GM19193 (cell line): Measurements from ENCODE around the gene EYA2.

ENCODE experiments used
- POLR2A ChIP-seq: IDR thresholded peaks from 4 replicates; pipeline ENCODE4 v1.6.1; 2011; ENCODE audit not compliant: insufficient read depth, insufficient read length; ENCODE audit errors: extremely low read depth

The EYA2 gene

DNA sequence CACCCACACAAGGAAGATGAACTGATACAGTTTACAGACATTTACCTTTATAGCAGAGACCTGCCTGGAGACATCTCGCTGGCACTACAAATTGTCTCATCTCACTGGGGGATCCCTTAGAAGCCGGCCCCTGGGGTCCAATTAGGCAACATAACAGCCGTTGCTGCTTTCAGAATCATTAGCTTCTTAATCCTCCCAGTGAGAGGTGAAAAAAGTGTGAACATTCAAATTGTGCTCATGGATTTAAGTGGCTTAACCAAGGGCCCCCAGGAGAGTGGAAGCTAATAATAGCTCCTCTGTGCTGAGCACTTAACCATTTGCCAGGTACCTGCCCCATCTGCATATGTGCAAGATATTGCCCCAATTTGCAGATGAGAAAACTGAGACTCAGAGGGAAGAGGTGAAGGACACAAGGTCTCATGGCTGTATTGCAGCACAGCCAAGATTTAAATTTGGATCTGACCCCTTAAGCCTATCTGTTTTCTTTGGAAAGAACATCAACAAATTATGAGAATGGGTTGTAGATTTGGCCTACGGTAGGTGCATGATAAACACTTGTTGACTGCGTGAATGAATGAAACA lies 101.0 kb downstream of the EYA2 start:
- no peak for TF ChIP-seq POLR2A

DNA sequence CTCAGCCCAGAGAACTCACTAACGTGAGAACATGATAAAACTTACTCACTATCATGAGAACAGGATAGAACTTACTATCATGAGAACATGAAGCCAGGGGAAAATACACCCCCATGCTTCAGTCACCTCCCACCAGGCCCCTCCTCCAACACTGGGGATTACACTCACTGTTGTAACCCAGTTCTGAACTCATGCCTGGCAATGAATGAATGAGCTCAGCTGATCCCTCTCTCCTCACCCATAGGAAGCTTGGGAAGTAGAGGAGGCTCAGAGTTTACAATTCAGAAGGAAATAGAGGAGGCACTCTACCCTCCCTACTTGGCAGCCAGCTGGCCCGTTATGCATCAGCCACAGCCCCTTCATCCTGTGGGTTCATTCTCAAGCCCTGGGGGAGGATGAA lies 102.5 kb downstream of the EYA2 start:
- no peak for TF ChIP-seq POLR2A

DNA sequence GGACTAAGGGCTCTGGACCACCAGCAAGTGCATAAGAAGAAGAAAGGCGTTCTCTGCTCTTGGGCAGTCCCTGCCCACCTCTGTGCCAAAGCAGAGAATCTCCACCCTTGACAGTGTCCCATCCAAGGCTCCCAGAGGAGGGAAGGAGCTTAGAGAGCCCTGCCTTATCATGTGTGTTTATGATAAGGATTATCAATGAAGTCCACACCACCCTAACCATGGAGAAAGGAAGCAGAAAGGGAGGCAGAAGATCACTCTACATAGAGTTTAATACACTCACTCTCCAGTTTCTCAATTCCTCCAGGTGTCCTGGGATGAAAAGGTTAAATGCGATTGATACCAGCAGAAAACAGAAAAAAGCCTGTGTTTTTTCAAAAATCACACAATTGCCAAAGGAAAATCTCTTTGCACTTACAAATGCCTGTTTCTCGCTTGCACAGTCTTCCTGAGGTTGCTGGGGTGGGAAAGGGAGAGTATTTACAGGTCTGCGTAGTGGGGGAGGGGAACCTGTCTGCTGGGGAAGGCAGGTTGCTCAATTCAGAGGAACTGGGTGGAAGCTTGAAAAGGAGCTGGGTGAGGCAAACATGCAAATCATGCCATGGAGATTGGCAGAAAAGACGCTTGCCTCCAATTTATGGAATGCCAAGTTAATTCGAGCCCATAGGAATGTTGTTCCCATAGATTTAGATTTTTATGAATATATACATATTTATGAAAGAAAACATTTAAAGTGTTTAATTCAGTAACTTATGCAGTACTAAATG lies 104.0 kb downstream of the EYA2 start:
- no peak for TF ChIP-seq POLR2A

DNA sequence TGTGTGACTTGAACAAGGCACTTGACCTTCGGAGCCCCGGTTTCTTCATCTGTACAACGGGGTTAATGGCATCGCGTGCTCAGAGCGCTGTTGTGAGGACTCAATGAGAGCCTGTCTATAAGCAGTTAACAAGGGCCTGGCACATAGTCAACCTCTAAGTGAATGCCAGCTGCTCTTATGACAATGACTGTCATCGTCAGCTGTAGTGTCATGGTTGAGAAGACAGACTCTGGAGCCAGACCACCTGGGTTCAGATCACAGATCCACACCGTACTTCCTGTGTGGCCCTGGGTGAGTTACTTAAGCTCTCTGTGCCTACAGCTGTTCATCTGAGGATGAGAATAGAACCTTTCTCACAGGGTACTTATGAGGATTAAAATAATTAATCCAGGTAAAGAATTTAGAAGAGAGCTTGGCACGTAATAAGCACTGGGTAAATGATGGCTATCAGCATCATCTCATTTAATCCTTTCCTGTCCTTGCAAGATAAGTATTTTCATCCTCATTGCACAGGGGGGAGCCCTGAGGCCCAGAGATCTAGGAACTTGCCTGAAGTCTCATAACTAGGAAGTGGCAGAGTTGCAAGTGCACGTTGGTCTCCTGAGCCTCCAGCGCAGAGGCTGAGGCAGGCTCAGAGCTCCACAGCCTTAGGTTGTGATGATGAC lies 105.3 kb downstream of the EYA2 start:
- no peak for TF ChIP-seq POLR2A

DNA sequence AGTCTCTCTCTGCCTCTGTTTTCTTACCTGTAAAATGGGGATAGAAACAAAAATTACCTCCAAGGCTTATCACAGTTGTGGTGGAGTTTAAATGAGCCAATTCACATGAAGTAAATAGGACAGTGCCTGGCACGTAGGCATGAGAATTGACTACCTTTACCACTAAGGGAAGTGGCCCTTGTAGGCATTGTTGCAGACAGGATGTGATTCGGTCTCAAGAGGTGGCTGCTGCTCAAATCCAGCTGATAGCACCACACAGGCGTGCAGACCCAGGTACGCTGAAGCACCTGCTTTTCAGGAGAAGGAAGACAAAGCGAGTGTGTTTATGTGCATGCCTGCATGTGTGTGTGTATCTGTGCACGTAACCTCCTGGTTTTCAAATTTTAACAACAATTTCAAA lies 108.6 kb downstream of the EYA2 start:
- no peak for TF ChIP-seq POLR2A

DNA sequence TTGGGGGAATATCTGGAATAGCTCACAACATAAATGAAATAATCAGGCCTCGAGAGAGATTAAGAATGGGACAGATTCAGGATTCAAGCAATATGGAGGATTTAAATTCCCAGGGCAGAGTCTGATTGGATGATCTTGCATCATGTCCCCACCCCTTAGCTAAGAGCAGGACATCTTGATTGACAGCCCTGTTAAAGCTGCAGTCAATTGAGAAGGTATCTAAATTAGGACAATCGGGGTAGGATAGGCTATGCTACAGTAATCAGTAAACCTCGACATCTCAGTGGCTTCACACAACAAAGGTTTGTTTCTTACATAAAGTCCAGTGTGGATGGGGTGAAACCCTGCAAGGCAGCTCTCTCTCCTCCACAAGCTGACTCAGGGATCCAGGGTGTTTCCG lies 109.5 kb downstream of the EYA2 start:
- TF ChIP-seq POLR2A, result no peak

DNA sequence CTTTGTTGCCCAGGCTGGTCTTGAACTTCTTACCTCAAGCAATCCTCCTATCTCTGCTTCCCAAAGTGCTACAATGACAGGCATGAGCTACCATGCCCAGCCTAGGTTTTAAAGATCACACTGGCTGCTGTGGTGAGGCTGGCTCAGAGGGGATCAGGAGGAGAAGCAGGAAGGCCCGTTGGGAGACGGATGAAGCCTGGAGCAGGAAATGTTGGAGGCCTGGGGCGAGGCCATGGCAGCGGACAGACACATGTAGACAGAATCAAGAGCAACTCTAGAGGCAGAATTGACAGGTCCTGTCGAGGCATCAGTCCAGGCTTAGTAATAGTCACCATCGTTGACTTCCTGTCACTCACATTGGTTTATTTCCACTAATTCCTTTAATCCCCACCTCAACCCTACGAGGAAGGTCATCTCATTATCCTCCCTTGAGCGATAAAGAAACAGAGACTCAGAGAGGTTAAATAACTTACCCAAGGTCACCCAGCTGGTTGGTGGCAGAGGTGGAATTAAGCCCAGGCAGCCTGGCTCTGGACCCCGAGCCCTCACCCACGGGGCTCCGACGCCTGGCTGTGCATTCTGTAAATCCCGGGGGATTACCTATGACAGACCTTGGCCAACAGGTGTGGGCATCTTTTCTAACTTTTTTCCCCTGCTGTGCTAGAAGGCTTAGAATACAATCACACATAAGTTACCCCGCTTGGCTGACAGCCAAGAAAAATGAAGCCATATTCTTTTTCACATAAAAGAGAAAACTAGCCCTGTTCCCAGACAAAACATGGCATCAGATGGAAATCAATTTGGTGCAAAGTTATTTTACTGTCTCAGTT lies 113.4 kb downstream of the EYA2 start:
- no peak for TF ChIP-seq POLR2A

DNA sequence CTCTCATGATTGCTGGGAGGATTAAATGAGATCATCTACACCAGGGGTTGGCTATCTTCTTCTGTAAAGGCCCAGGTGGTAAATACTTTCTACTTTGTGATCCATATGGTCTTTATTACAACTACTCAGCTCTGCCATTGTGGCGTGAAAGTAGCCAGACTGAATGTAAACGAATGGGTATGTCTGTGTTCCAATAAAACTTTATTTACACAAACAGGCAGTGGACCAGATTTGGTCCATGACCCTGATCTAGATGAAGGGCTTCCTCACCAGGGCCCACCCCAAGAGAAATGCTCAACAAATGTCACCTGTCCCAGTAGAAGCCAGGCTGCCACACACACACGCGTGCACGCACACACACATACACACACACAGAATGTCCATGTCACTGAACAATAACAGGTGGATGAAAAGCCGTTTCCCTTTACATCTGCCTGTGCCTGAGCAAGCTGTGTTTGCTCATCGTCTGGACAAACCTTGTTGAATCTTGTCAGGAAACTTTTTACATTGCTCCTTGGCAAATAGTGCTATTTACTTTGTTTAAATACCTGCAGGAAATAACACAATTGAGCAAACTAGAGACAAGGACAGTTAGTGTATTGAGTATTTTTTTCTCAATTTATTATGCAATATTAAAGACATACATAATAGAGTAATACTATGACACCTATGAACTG lies 114.3 kb downstream of the EYA2 start:
- TF ChIP-seq POLR2A, result no peak

DNA sequence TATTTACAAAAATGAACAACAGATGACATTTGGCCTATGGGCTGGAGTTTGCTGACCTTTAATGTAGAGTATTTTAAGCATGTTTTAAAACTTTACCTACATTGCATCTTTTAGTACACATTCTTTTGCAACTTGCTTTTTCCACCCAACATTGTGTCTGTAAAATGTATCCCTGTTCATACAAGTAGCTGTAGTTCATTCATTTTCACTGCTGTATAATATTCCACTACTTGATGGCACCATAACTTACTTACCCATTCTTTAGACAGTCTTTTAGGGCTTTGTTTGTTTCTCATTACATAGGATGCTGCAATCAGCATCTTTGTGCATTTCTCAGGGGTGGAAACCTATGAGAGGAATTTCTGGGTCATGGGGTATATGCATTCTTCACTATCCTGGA lies 115.1 kb downstream of the EYA2 start:
- TF ChIP-seq POLR2A, result no peak

DNA sequence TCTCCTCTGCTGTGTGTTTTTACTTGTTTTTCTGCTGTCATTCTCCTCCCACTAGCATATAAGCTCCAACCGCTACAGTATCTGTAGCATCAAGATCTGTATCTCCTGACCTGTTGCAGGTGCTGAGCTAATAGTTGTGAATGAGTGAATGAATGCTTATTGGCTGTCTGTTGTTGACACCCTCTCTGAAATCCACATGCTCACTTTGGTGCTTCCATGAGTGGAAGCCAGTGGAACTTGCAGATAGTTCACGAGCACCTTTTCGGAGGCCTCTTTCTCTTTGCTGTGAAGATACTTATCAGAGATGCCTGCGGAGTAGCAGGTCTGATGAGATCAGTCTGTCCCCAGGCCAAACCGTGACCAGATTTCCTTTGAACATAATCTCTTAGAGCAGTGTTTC lies 117.3 kb downstream of the EYA2 start:
- no peak for TF ChIP-seq POLR2A

DNA sequence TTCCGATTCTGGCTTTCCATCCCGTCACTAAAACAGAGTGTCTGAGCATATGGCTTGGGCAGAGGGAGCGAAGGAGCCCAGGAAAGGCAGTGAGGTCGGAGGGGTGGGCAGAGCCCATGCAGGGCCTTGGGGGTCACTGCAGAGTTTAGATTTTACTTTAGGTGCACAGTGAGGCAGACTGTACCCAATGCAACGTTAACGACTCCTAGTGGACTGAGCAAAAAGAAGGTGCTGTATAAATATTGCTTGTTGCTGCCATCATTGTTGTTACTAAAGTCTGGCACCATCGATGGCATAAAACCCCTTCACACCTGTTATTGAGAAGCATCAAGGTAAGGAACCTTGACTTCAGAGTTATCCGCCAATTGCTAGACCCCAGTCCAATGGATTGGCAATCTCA lies 119.0 kb downstream of the EYA2 start:
- no peak for TF ChIP-seq POLR2A

DNA sequence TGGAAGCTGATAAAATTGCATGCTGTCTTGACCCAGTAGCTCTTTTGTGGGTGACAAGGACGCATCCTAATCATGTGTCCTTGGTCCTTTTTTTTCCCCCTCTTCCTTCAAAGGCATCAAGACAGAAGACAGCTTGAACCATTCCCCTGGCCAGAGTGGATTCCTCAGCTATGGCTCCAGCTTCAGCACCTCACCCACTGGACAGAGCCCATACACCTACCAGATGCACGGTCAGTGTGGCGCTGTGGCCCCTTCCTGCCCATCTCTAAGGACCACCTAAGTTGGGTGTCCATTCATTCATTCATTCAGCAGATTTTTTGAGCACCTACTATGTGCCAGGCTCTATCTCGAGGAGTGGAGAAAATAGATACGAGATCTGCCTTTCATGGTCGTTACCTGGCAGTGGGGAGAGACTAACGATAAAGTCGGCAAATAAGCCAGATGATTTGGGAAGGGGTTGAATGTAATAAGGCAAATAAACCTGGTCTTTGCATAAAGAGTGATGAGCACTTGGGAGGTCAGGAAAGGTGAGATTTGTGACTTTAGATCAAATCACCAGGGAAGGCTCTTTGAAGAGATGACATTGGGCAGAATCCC lies 121.5 kb downstream of the EYA2 start:
- no peak for TF ChIP-seq POLR2A

DNA sequence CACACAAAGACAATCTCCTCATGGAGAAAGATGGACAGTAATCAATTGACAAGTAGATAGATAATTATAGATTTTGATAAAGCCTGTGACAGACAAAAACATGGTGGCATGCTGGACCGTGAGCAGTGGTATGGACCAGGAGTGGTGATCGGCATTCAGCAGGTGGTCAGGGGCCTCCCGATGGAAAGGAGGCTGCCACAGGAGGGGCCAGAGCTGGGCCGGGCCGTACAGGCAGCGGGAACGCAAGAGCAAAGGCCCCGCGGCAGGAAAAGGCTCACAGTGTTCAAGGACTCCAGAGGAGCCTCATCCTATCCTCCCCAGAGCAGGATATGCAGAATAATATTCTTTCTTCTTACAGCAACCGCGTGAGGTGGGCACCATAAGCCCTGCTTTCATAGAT lies 123.7 kb downstream of the EYA2 start:
- no peak for TF ChIP-seq POLR2A

DNA sequence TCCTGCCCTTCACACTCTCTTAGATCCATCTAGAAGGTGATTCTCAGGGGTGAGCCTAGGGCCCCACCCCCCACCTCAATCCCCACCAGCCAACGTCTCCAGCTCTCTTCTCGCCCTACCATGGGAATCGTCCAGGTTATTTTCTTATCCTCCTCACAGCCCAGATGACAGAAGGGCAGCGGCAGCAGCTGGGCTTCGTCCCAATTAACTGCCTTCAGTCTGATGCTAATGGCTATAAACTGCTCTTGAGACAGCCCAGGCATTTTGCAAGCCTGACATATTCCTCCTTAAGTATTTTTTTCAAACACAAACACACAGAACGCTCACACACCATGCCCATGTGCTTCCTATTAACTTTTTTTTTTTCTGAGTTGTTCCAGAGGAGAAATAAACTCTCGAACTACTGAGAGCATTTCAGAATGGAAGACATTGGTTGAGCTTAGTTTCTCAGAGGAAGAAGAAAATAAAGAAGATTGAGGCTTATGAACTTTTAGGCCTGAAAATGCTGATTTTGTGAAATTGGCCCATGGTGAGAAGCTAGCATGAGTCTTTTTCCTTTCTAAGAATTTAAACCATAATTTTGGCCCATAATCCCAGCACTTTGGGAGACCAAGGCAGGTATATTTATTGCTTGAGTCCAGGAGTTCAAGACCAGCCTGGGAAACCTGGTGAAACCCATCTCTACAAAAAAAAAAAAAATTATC lies 124.6 kb downstream of the EYA2 start:
- TF ChIP-seq POLR2A, result no peak
